H1 (cell line): ENCODE data around the gene RAD51B. TPM values are rescaled to one million over a fixed set of nuclear protein-coding genes. Genes with fewer than 3 reads are reported as not detected.

ENCODE experiments used
- CEBPB ChIP-seq: IDR thresholded peaks from 2 replicates; pipeline ENCODE4 v1.6.1; 2012; ENCODE audit warnings: low read depth, low read length
- KDM1A ChIP-seq: fragments of 200-600, 300-600 bp; sonication (generic); IDR thresholded peaks from 2 replicates; pipeline ENCODE4 v1.7.1; 2016; ENCODE audit warnings: mild to moderate bottlenecking, low read length, borderline replicate concordance
- SAP30 ChIP-seq: fragments of 300-600 bp; sonication (generic); IDR thresholded peaks from 2 replicates; pipeline ENCODE4 v1.7.1; 2012; ENCODE audit warnings: low read length, moderate library complexity, mild to moderate bottlenecking, inconsistent platforms; ENCODE audit not compliant: insufficient read depth, insufficient replicate concordance
- USF2 ChIP-seq: IDR thresholded peaks from 2 replicates; pipeline ENCODE4 v1.6.1; 2011; ENCODE audit warnings: low read length, improper control_type of control experiment
- polyA plus RNA-seq, 7 experiments: library from polyadenylated mRNA; depleted of rRNA in 3 of 7; stranded (reverse) in 5 of 7; unstranded in 2 of 7; fragments of >200 nt in 5 of 7; fragments of 200-250 nt in 2 of 7; gene quantifications; 1 replicate in 5 of 7; 2 replicates in 1 of 7; 4 replicates in 1 of 7; pipeline versions ENCODE4 v1.2.1 to v1.2.3, GENCODE V29; 2011 to 2013; ENCODE audit warnings: missing spikeins in 2 of 7, mixed read lengths in 2 of 7
- total RNA-seq: library from RNA; stranded (reverse); fragmentation: NEBNext Ultra II Directional; extraction: Animal tissue kit (Norgen Biotek cat#: 25700); gene quantifications from 2 replicates; pipeline ENCODE4 v1.2.1, GENCODE V29; 2021

RAD51B gene
- total and polyA plus RNA-seq, 2 of the 8 experiments (the other 6 are each of a cell fraction or from before 2014, with no cell fraction given), result 3.9 to 14.9 TPM

DNA sequence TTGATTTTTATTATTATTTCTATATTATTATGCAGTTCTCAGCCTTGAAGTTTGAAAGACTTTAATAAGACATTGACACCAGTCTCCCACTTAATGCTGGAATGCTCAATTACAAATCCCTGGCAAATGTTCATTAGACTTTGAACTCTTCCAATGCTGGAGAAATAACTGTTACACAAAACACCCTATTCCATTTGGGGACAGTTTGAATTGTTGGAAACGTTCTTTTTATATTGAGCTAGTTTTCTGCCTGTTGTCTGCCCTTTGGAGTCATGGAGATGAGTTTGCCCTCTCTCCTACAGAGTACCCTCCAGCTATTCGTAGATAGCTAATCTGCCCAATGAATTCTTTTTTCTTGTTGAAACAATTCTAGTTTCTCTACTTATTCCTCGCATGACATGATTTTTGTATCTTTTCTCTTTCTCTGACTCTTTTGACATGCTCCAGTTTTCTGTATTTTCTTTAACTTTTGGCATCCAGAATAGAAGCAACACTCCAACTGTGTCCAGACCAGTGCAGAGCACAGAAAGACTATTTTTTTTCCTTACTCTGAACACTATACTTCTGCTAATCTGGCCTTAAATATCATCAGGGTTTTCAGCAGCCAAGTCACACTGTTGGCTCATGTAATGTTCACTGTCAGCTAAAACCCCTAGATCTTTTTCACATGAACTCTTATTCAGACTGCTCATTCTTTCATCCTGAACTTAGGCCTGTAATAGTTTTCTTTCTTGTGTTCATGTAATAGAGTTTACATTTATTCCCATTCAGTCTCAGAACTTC is 379.3 kb downstream of the RAD51B start (continued):
- TF ChIP-seq USF2 (no peak), SAP30 (no peak), CEBPB (no peak), KDM1A (no peak)
- TF ChIP-seq, all 59 proteins: peak for 0
